ENCODE measurements around the gene NANOS3.
A peak's percentile ranks its signal among the peaks of the same experiment; 100 is the strongest.

NANOS3 gene

GRCh38 chr19:13876834-13877233 is at the start of gene NANOS3:
TSS of gene NANOS3 (plus strand) at chr19:13877134. CDS start at chr19:13877249, 115 bp downstream.
- Histone ChIP-seq H3K27ac (ENCODE audit: low read depth, low read length) (no peak within 1 kb of the TSS), H3K36me3 (ENCODE audit: insufficient read depth, low read length) (no peaks in the 10 kb centered on the region), H3K4me1 (ENCODE audit: insufficient read depth, low read length) (peaks cover 18% of the 10 kb centered on the region), H3K4me3 (ENCODE audit: low read depth in 1 of 2, low read length in 2 of 2) (no peak within 1 kb of the TSS), H3K27me3 (ENCODE audit: control insufficient read depth in 1 of 2, insufficient read depth in 2 of 2, low read length in 2 of 2) (peaks cover 0 to 6% of the 10 kb centered on the region in 2 donors), H3K9ac (ENCODE audit: low read length) (no peak within 1 kb of the TSS), H3K9me3 (ENCODE audit: low read length) (no peaks in the 10 kb centered on the region)

GRCh38 chr19:13827656-13828055 is 49.3 kb upstream of the NANOS3 start:
- Histone ChIP-seq H3K4me1 (ENCODE audit: insufficient read depth, low read length) (peaks cover 5% of the 10 kb centered on the region), H3K9ac (ENCODE audit: low read length) (no peak overlapping the region), H3K9me3 (ENCODE audit: low read length) (no peaks in the 10 kb centered on the region), H3K27ac (ENCODE audit: low read depth, low read length) (no peak overlapping the region), H3K4me3 (ENCODE audit: low read depth in 1 of 2, low read length in 2 of 2) (no peak overlapping the region), H3K36me3 (ENCODE audit: insufficient read depth, low read length) (peaks cover 11% of the 10 kb centered on the region), H3K27me3 (ENCODE audit: control insufficient read depth in 1 of 2, insufficient read depth in 2 of 2, low read length in 2 of 2) (no peaks in the 10 kb centered on the region)

GRCh38 chr19:13830114-13830740 is 46.7 kb upstream of the NANOS3 start:
- H3K27me3 ChIP-seq (ENCODE audit: control insufficient read depth in 1 of 2, insufficient read depth in 2 of 2, low read length in 2 of 2): no peaks in the 10 kb centered on the region
- H3K36me3 ChIP-seq (ENCODE audit: insufficient read depth, low read length): peaks cover 17% of the 10 kb centered on the region

GRCh38 chr19:13830741-13831536 is 46.0 kb upstream of the NANOS3 start:
- H3K4me3 ChIP-seq (ENCODE audit: low read depth in 1 of 2, low read length in 2 of 2): no peak overlapping the region
- H3K9ac ChIP-seq (ENCODE audit: low read length): no peak overlapping the region
- peaks cover 20% of the 10 kb centered on the region for H3K4me1 ChIP-seq (ENCODE audit: insufficient read depth, low read length)
- no peak overlapping the region for H3K27ac ChIP-seq (ENCODE audit: low read depth, low read length)
- peaks cover 18% of the 10 kb centered on the region for H3K36me3 ChIP-seq (ENCODE audit: insufficient read depth, low read length)
- no peaks in the 10 kb centered on the region for H3K27me3 ChIP-seq (ENCODE audit: control insufficient read depth in 1 of 2, insufficient read depth in 2 of 2, low read length in 2 of 2)
- no peaks in the 10 kb centered on the region for H3K9me3 ChIP-seq (ENCODE audit: low read length)

More at GRCh38 chr19:13830114-13830740, 46.7 kb upstream of the NANOS3 start:
- H3K27ac ChIP-seq (ENCODE audit: low read depth, low read length): no peak overlapping the region
- H3K9ac ChIP-seq (ENCODE audit: low read length): no peak overlapping the region
- no peaks in the 10 kb centered on the region for H3K9me3 ChIP-seq (ENCODE audit: low read length)
- peaks cover 16% of the 10 kb centered on the region for H3K4me1 ChIP-seq (ENCODE audit: insufficient read depth, low read length)
- no peak overlapping the region for H3K4me3 ChIP-seq (ENCODE audit: low read depth in 1 of 2, low read length in 2 of 2)

- no peak overlapping the region for H3K27ac ChIP-seq (ENCODE audit: low read depth, low read length)
- no peak overlapping the region for H3K9ac ChIP-seq (ENCODE audit: low read length)
- H3K4me3 ChIP-seq (ENCODE audit: low read depth in 1 of 2, low read length in 2 of 2): no peak overlapping the region
- no peaks in the 10 kb centered on the region for H3K9me3 ChIP-seq (ENCODE audit: low read length)
- H3K36me3 ChIP-seq (ENCODE audit: insufficient read depth, low read length): peaks cover 26% of the 10 kb centered on the region
- peaks cover 29% of the 10 kb centered on the region for H3K4me1 ChIP-seq (ENCODE audit: insufficient read depth, low read length)
- no peaks in the 10 kb centered on the region for H3K27me3 ChIP-seq (ENCODE audit: control insufficient read depth in 1 of 2, insufficient read depth in 2 of 2, low read length in 2 of 2)
Observed at GRCh38 chr19:13831537-13832467, 45.1 kb upstream of the NANOS3 start.

- H3K27ac ChIP-seq (ENCODE audit: low read depth, low read length): peak overlapping the region; percentile 52
- H3K4me3 ChIP-seq (ENCODE audit: low read depth in 1 of 2, low read length in 2 of 2): peak overlapping the region in 1 of 2 donors; percentile 17
- H3K36me3 ChIP-seq (ENCODE audit: insufficient read depth, low read length): peaks cover 27% of the 10 kb centered on the region
- H3K9me3 ChIP-seq (ENCODE audit: low read length): no peaks in the 10 kb centered on the region
- H3K27me3 ChIP-seq (ENCODE audit: control insufficient read depth in 1 of 2, insufficient read depth in 2 of 2, low read length in 2 of 2): no peaks in the 10 kb centered on the region
- peak overlapping the region; percentile 15 for H3K9ac ChIP-seq (ENCODE audit: low read length)
- peaks cover 44% of the 10 kb centered on the region for H3K4me1 ChIP-seq (ENCODE audit: insufficient read depth, low read length)
Observed at GRCh38 chr19:13833330-13834243, 43.3 kb upstream of the NANOS3 start.

- Histone ChIP-seq H3K27me3 (ENCODE audit: control insufficient read depth in 1 of 2, insufficient read depth in 2 of 2, low read length in 2 of 2) (no peaks in the 10 kb centered on the region), H3K9ac (ENCODE audit: low read length) (peak overlapping the region; percentile 15), H3K4me1 (ENCODE audit: insufficient read depth, low read length) (peaks cover 53% of the 10 kb centered on the region), H3K4me3 (ENCODE audit: low read depth in 1 of 2, low read length in 2 of 2) (peak overlapping the region in 1 of 2 donors; percentile 17), H3K36me3 (ENCODE audit: insufficient read depth, low read length) (peaks cover 27% of the 10 kb centered on the region), H3K9me3 (ENCODE audit: low read length) (no peaks in the 10 kb centered on the region), H3K27ac (ENCODE audit: low read depth, low read length) (peak overlapping the region; percentile 52)
Observed at GRCh38 chr19:13834244-13835069, 42.5 kb upstream of the NANOS3 start.

- no peak overlapping the region for H3K4me3 ChIP-seq (ENCODE audit: low read depth in 1 of 2, low read length in 2 of 2)
- no peaks in the 10 kb centered on the region for H3K9me3 ChIP-seq (ENCODE audit: low read length)
- H3K4me1 ChIP-seq (ENCODE audit: insufficient read depth, low read length): peaks cover 63% of the 10 kb centered on the region
- H3K27me3 ChIP-seq (ENCODE audit: control insufficient read depth in 1 of 2, insufficient read depth in 2 of 2, low read length in 2 of 2): no peaks in the 10 kb centered on the region
- no peak overlapping the region for H3K9ac ChIP-seq (ENCODE audit: low read length)
- peaks cover 27% of the 10 kb centered on the region for H3K36me3 ChIP-seq (ENCODE audit: insufficient read depth, low read length)
- peak overlapping the region; percentile 86 for H3K27ac ChIP-seq (ENCODE audit: low read depth, low read length)
Observed at GRCh38 chr19:13835791-13836723, 40.9 kb upstream of the NANOS3 start.

- H3K9ac ChIP-seq (ENCODE audit: low read length): peak overlapping the region; percentile 89
- peaks cover 27% of the 10 kb centered on the region for H3K36me3 ChIP-seq (ENCODE audit: insufficient read depth, low read length)
- no peaks in the 10 kb centered on the region for H3K9me3 ChIP-seq (ENCODE audit: low read length)
- H3K27me3 ChIP-seq (ENCODE audit: control insufficient read depth in 1 of 2, insufficient read depth in 2 of 2, low read length in 2 of 2): no peaks in the 10 kb centered on the region
- peaks cover 64% of the 10 kb centered on the region for H3K4me1 ChIP-seq (ENCODE audit: insufficient read depth, low read length)
- peak overlapping the region; percentile 99 for H3K27ac ChIP-seq (ENCODE audit: low read depth, low read length)
- peak overlapping the region; percentile 81 for H3K4me3 ChIP-seq (ENCODE audit: low read depth in 1 of 2, low read length in 2 of 2)
Observed at GRCh38 chr19:13838435-13839129, 38.4 kb upstream of the NANOS3 start.
